ENCODE data around the gene FRYL. TPM values are rescaled to one million over a fixed set of nuclear protein-coding genes. Genes with fewer than 3 reads are reported as not detected.

FRYL gene
- total and polyA plus RNA-seq, 2 of the 8 experiments (the other 6 are each of a cell fraction or from before 2014, with no cell fraction given), result 8.0 to 36.5 TPM

DNA sequence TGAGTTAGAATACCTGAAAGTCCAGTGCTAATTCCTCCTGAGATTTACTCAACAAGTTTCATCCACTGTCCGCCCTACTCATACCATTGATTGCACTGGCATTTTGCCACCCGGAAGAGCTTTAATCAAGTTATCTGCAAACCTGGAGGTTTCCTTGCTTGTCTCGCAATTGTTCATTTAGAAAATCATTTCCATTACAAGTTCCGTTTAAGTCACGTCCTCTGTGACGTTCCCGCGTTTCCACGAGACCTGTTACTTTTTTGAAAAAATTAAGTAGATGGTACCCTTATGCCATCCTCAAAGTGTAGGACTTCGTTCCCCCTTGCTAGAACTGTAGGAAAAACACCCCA is 761 bp upstream of the FRYL start (continued):
- TF ChIP-seq CHD7 (IDR thresholded peaks at IDR 0.05; ENCODE audit: insufficient replicate concordance, low read length), result no peak
- no peak for TF ChIP-seq SIN3A (conservative IDR thresholded peaks at IDR 0.05 in 1 of 2, IDR thresholded peaks at IDR 0.05 in 1 of 2; ENCODE audit: low read depth in 1 of 2, low read length in 2 of 2)
- peak in 1 of 2 experiments; percentile 12; a peak in 1 of 4 replicates for TF ChIP-seq HDAC2 (IDR thresholded peaks at IDR 0.05; ENCODE audit: borderline replicate concordance in 1 of 2, low read depth in 2 of 2, low read length in 2 of 2)
- no peak for TF ChIP-seq CBX8 (IDR thresholded peaks at IDR 0.05; ENCODE audit: borderline replicate concordance, low read depth, low read length)

Measured in H1 (cell line).